22Rv1 (cell line): ENCODE measurements around the gene ANKRD30B.
"Not testable (repeated sequence)": the region's sequence is repeated elsewhere in the genome, so short reads cannot be mapped to it uniquely, and the experiment has no call there.

Source experiments
- CTCF ChIP-seq: fragments of 450-650 bp; IDR thresholded peaks from 2 replicates; pipeline ENCODE4 v1.5.1; 2017; ENCODE audit warnings: mild to moderate bottlenecking
- ZFX ChIP-seq: fragments of 450-650 bp; IDR thresholded peaks from 2 replicates; pipeline ENCODE4 v1.6.1; 2017; ENCODE audit warnings: antibody characterized with exemption, borderline replicate concordance

- TF ChIP-seq CTCF, ZFX: not testable (repeated sequence)
Measured at GRCh38 chr18:14763566-14763965, 15.6 kb downstream of the ANKRD30B start.
